Measurements from ENCODE around the gene STX4. TPM values are rescaled to one million over a fixed set of nuclear protein-coding genes. Genes with fewer than 3 reads are reported as not detected.

STX4 gene
- total RNA-seq, 1 donor from 2014 or later: 79.1 TPM

GRCh38 chr16:31022544-31023251 is 10.7 kb upstream of the STX4 start:
- H3K36me3 ChIP-seq: no peaks in the 10 kb centered on the region
- no peaks in the 10 kb centered on the region for H3K27me3 ChIP-seq
- no peaks in the 10 kb centered on the region for H3K4me1 ChIP-seq
- H3K27ac ChIP-seq: no peak overlapping the region
- no peak for TF ChIP-seq CTCF (IDR thresholded peaks at IDR 0.05)
- DNase-seq (ENCODE audit: low spot score in 2 of 2): no peak
- H3K4me3 ChIP-seq: no peak overlapping the region
- intact Hi-C loops (cut with DNase I): no loop called here
- H3K9me3 ChIP-seq: no peaks in the 10 kb centered on the region

GRCh38 chr16:31023252-31023602 is 10.1 kb upstream of the STX4 start:
- intact Hi-C loops (cut with DNase I): no loop called here
- Histone ChIP-seq H3K9me3 (no peaks in the 10 kb centered on the region), H3K4me1 (no peaks in the 10 kb centered on the region), H3K36me3 (no peaks in the 10 kb centered on the region), H3K27ac (no peak overlapping the region), H3K27me3 (no peaks in the 10 kb centered on the region), H3K4me3 (no peak overlapping the region)
- no peak for TF ChIP-seq CTCF (IDR thresholded peaks at IDR 0.05)
- no peak for DNase-seq (ENCODE audit: low spot score in 2 of 2)

GRCh38 chr16:31023627-31024226 is 9.6 kb upstream of the STX4 start:
- Histone ChIP-seq H3K4me1 (no peaks in the 10 kb centered on the region), H3K9me3 (no peaks in the 10 kb centered on the region), H3K27ac (no peak overlapping the region), H3K36me3 (no peaks in the 10 kb centered on the region), H3K4me3 (no peak overlapping the region), H3K27me3 (no peaks in the 10 kb centered on the region)
- TF ChIP-seq CTCF (IDR thresholded peaks at IDR 0.05): no peak
- intact Hi-C loops (cut with DNase I): no loop called here
- no peak for DNase-seq (ENCODE audit: low spot score in 2 of 2)

- no peaks in the 10 kb centered on the region for H3K4me1 ChIP-seq
- H3K36me3 ChIP-seq: no peaks in the 10 kb centered on the region
- H3K9me3 ChIP-seq: no peaks in the 10 kb centered on the region
- intact Hi-C loops (cut with DNase I): no loop called here
- DNase-seq (ENCODE audit: low spot score in 2 of 2): no peak
- no peaks in the 10 kb centered on the region for H3K27me3 ChIP-seq
- TF ChIP-seq CTCF (IDR thresholded peaks at IDR 0.05): no peak
- no peak overlapping the region for H3K4me3 ChIP-seq
- no peak overlapping the region for H3K27ac ChIP-seq
Measured at GRCh38 chr16:31025339-31025738, 8.0 kb upstream of the STX4 start.

- Histone ChIP-seq H3K4me1 (peaks cover 0 to under 1% of the 10 kb centered on the region in 2 donors), H3K36me3 (no peaks in the 10 kb centered on the region), H3K27me3 (no peaks in the 10 kb centered on the region), H3K27ac (no peak overlapping the region), H3K4me3 (no peak overlapping the region), H3K9me3 (no peaks in the 10 kb centered on the region)
- TF ChIP-seq CTCF (IDR thresholded peaks at IDR 0.05): no peak
- DNase-seq (ENCODE audit: low spot score in 2 of 2): no peak
- intact Hi-C loops (cut with DNase I): no loop called here
Measured at GRCh38 chr16:31029272-31029671, 4.1 kb upstream of the STX4 start.

Data from ascending aorta (tissue), 2 donors.